ENCODE data around the gene EIF2AK3. TPM values are rescaled to one million over a fixed set of nuclear protein-coding genes. Genes with fewer than 3 reads are reported as not detected.

Gene EIF2AK3
- total RNA-seq, 1 experiment from 2014 or later = 19.3 TPM

DNA sequence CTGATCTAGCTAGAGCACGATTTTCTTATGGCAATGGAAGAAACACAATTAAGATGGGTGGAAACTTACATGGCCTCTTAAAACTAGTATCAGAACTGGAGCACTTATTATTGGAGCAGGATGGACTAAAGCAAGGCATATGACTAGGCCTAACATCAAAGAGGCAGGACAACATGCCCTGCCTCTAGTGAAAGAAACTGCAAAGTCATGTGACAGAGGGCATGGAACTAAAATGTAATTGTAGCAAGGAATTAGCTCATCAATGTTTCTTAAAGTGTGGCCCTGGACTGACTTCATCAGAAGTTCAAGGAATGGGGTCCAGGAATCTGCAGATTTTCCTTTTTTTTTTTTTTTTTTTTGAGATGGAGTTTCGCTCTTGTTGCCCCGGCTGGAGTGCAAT lies 5.3 kb upstream of the EIF2AK3 start:
- no peaks in the 10 kb centered on the region for H4K20me1 ChIP-seq (ENCODE audit: control insufficient read depth, insufficient read depth, insufficient read length)
- no peak overlapping the region for H3K14ac ChIP-seq (ENCODE audit: insufficient read depth, low read length)
- no peak overlapping the region for H3K4ac ChIP-seq (ENCODE audit: low read depth, low read length)
- no peak overlapping the region for H3K4me2 ChIP-seq (ENCODE audit: insufficient read depth, insufficient read length, low read length)
- no peak overlapping the region for H2AK5ac ChIP-seq (ENCODE audit: insufficient read length, low read length)
- H3K23ac ChIP-seq (ENCODE audit: insufficient read length, low read depth, low read length) = no peak overlapping the region
- no peaks in the 10 kb centered on the region for H3K79me1 ChIP-seq (ENCODE audit: insufficient read depth, low read depth, low read length, poor library complexity, severe bottlenecking)
- no peak overlapping the region for H4K5ac ChIP-seq (ENCODE audit: insufficient read length, low read depth, low read length)
- no peak overlapping the region for H2BK20ac ChIP-seq (ENCODE audit: low read depth, low read length, poor library complexity, severe bottlenecking)
- Mint-ChIP-seq H3K4me3 (no peak overlapping the region), H3K9me3 (no peaks in the 10 kb centered on the region), H3K36me3 (ENCODE audit: insufficient read depth in 1 of 3, low read depth in 3 of 3) (no peaks in the 10 kb centered on the region), H3K27me3 (ENCODE audit: low read depth) (no peaks in the 10 kb centered on the region), H3K4me1 (peaks cover 42 to 49% of the 10 kb centered on the region in 2 experiments), H3K27ac (no peak overlapping the region)
- H2BK120ac ChIP-seq (ENCODE audit: low read depth, low read length, poor library complexity, severe bottlenecking) = no peak overlapping the region
- no peaks in the 10 kb centered on the region for H3K9me3 ChIP-seq (ENCODE audit: control insufficient read depth, low read depth, low read length)
- H2BK5ac ChIP-seq (ENCODE audit: insufficient read length, low read length) = no peak overlapping the region
- H3K23me2 ChIP-seq (ENCODE audit: insufficient read length, low read depth, low read length, poor library complexity, severe bottlenecking) = no peaks in the 10 kb centered on the region
- H3K27ac ChIP-seq (ENCODE audit: insufficient read length, low read depth, low read length) = no peak overlapping the region
- no peak overlapping the region for H3K56ac ChIP-seq (ENCODE audit: insufficient read length, low read depth, low read length)
- no CpG with 5 or more reads among the region's 3 CpGs for WGBS (ENCODE audit: extremely low coverage, insufficient read length, low lambda C conversion rate)
- H4K91ac ChIP-seq (ENCODE audit: insufficient read length, low read depth, low read length) = no peak overlapping the region
- no peak overlapping the region for H4K8ac ChIP-seq (replicated peaks; ENCODE audit: insufficient read length, low read depth, low read length)
- H3K4me1 ChIP-seq (ENCODE audit: insufficient read depth, low read length) = peaks cover 10% of the 10 kb centered on the region; the same call in 1 of the 2 replicates
- no peak overlapping the region for H3K9ac ChIP-seq (ENCODE audit: extremely low read depth, insufficient read length, low read length)
- H2BK12ac ChIP-seq (ENCODE audit: insufficient read length, low read depth, low read length) = no peak overlapping the region
- H2AFZ ChIP-seq (ENCODE audit: low read length) = no peak overlapping the region
- no peaks in the 10 kb centered on the region for H3K79me2 ChIP-seq (ENCODE audit: insufficient read depth, low read length)
- TF ChIP-seq, protein P1, sequence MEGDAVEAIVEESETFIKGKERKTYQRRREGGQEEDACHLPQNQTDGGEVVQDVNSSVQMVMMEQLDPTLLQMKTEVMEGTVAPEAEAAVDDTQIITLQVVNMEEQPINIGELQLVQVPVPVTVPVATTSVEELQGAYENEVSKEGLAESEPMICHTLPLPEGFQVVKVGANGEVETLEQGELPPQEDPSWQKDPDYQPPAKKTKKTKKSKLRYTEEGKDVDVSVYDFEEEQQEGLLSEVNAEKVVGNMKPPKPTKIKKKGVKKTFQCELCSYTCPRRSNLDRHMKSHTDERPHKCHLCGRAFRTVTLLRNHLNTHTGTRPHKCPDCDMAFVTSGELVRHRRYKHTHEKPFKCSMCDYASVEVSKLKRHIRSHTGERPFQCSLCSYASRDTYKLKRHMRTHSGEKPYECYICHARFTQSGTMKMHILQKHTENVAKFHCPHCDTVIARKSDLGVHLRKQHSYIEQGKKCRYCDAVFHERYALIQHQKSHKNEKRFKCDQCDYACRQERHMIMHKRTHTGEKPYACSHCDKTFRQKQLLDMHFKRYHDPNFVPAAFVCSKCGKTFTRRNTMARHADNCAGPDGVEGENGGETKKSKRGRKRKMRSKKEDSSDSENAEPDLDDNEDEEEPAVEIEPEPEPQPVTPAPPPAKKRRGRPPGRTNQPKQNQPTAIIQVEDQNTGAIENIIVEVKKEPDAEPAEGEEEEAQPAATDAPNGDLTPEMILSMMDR (conservative IDR thresholded peaks at IDR 0.05) = no peak
- no peak overlapping the region for H3T11ph ChIP-seq (ENCODE audit: low read length)
- no peaks in the 10 kb centered on the region for H3K27me3 ChIP-seq (ENCODE audit: insufficient read depth, low read length)
- no peak overlapping the region for H2BK15ac ChIP-seq (ENCODE audit: low read depth, low read length)
- DNase-seq = no peak
- no peak overlapping the region for H3K18ac ChIP-seq (ENCODE audit: insufficient read length, low read depth, low read length)
